A549 (cell line): ENCODE results near the gene CYP27B1. TPM values are rescaled to one million over a fixed set of nuclear protein-coding genes. Genes with fewer than 3 reads are reported as not detected.
A peak's percentile ranks its signal among the peaks of the same experiment; 100 is the strongest.

ENCODE experiments used
- ATAC-seq, 2 experiments: fragments of 200-7000 bp in 1 of 2; fragments of >200 bp in 1 of 2; cut with Nextera tagmentation in 1 of 2; cut with Tn5 transposase in 1 of 2; 3 replicates each; pipeline versions ENCODE4 v1.8.0 to v1.9.1; 2018 to 2020; ENCODE audit warnings: mild to moderate bottlenecking in 1 of 2, moderate library complexity in 1 of 2
- CTCF ChIA-PET: fragments of 300-600 bp; sonication (Branson Sonifier 250); formaldehyde crosslinking; extraction: SDS; loops from one replicate; lab custom pipeline; 2021; ENCODE audit warnings: antibody characterized with exemption, inconsistent platforms; lab: Yijun Ruan, JAX
- POLR2A ChIA-PET: fragments of 350-600 bp; formaldehyde crosslinking; extraction: SDS; loops from one replicate; lab custom pipeline; 2021; ENCODE audit warnings: antibody characterized with exemption, inconsistent platforms; lab: Yijun Ruan, JAX
- DNase-seq, 2 experiments: peaks; one replicate each; pipeline versions ENCODE4 v3.0.0 to v3.0.0-alpha.2; 2011 to 2016; ENCODE audit warnings: low read depth in 1 of 2, low spot score in 1 of 2
- FAIRE-seq: peaks from 2 replicates; lab custom pipeline; 2011; peaks lifted over from hg19 to GRCh38; lab: Jason Lieb, UNC
- H3K27ac ChIP-seq, 2 experiments: fragments of >200 bp; sonication (Bioruptor Twin); formaldehyde crosslinking; 3 replicates each; pipeline ENCODE4 v1.5.1; 2016 to 2017
- H3K4me1 ChIP-seq: fragments of >200 bp; sonication (Bioruptor Twin); formaldehyde crosslinking; 3 replicates; pipeline ENCODE4 v1.6.1; 2016
- H3K4me2 ChIP-seq: fragments of >200 bp; sonication (Bioruptor Twin); formaldehyde crosslinking; 3 replicates; pipeline ENCODE4 v1.6.1; 2016
- H3K4me3 ChIP-seq: fragments of >200 bp; sonication (Bioruptor Twin); formaldehyde crosslinking; 3 replicates; pipeline ENCODE4 v1.5.1; 2016
- H3K9me3 ChIP-seq: fragments of >200 bp; sonication (Bioruptor Twin); formaldehyde crosslinking; 3 replicates; pipeline ENCODE4 v1.6.1; 2016
- CHD4 ChIP-seq: fragments of 200-600 bp; sonication (generic); IDR thresholded peaks from 2 replicates; pipeline ENCODE4 v1.6.1; 2016; ENCODE audit warnings: antibody characterized with exemption, mild to moderate bottlenecking, borderline replicate concordance
- EHF ChIP-seq: fragments of 250-450 bp; sonication (Bioruptor Pico); IDR thresholded peaks from 2 replicates; pipeline ENCODE4 v1.5.0; 2020; ENCODE audit warnings: mild to moderate bottlenecking
- EHMT2 ChIP-seq: fragments of 200-600 bp; sonication (generic); IDR thresholded peaks from 2 replicates; pipeline ENCODE4 v1.6.1; 2016; ENCODE audit warnings: antibody characterized with exemption, low read depth, mild to moderate bottlenecking, moderate library complexity
- ELK1 ChIP-seq: fragments of 150-350 bp; IDR thresholded peaks from 2 replicates; pipeline ENCODE4 v1.6.1; 2014; ENCODE audit warnings: low read depth, mild to moderate bottlenecking, low read length
- ESRRA ChIP-seq: fragments of 150-350 bp; IDR thresholded peaks from 2 replicates; pipeline ENCODE4 v1.6.1; 2014; ENCODE audit warnings: mild to moderate bottlenecking, low read length, borderline replicate concordance
- FOSB ChIP-seq: fragments of 250-450 bp; sonication (Bioruptor Pico); IDR thresholded peaks from 2 replicates; pipeline ENCODE4 v1.5.0; 2020; ENCODE audit warnings: mild to moderate bottlenecking, moderate library complexity
- FOSL2 ChIP-seq, 2 experiments: fragments of 450-650 bp in 1 of 2; fragments of >200 bp in 1 of 2; sonication (Bioruptor Twin) in 1 of 2; formaldehyde crosslinking; IDR thresholded peaks; 2 replicates each; pipeline versions ENCODE4 v1.5.0 to v1.6.1; 2016 to 2020; ENCODE audit warnings: mild to moderate bottlenecking in 1 of 2, moderate library complexity in 1 of 2
- FOXS1 ChIP-seq: fragments of 250-450 bp; sonication (Bioruptor Pico); IDR thresholded peaks from 2 replicates; pipeline ENCODE4 v1.5.0; 2020; ENCODE audit warnings: mild to moderate bottlenecking, moderate library complexity
- GATA3 ChIP-seq: IDR thresholded peaks from 2 replicates; pipeline ENCODE4 v1.6.1; 2012; ENCODE audit warnings: borderline replicate concordance
- HEYL ChIP-seq: fragments of 250-450 bp; sonication (Bioruptor Pico); IDR thresholded peaks from 2 replicates; pipeline ENCODE4 v1.8.0; 2021; ENCODE audit warnings: mild to moderate bottlenecking, moderate library complexity
- HOXB5 ChIP-seq: fragments of 250-450 bp; sonication (Bioruptor Pico); IDR thresholded peaks from 2 replicates; pipeline ENCODE4 v1.5.0; 2020; ENCODE audit warnings: mild to moderate bottlenecking, moderate library complexity
- JUNB ChIP-seq: fragments of >200 bp; sonication (Bioruptor Twin); formaldehyde crosslinking; IDR thresholded peaks from 2 replicates; pipeline ENCODE4 v1.6.1; 2016
- KDM1A ChIP-seq: fragments of 200-600 bp; sonication (generic); IDR thresholded peaks from 2 replicates; pipeline ENCODE4 v1.6.1; 2016; ENCODE audit warnings: low read depth, mild to moderate bottlenecking
- MAFK ChIP-seq: fragments of 450-650 bp; IDR thresholded peaks from 2 replicates; pipeline ENCODE4 v1.6.1; 2014; ENCODE audit not compliant: partially characterized antibody
- MAX ChIP-seq: IDR thresholded peaks from 2 replicates; pipeline ENCODE4 v1.6.1; 2012
- NFE2L2 ChIP-seq: fragments of 150-350 bp; conservative IDR thresholded peaks from 2 replicates; pipeline ENCODE4 v1.6.1; 2014; ENCODE audit warnings: low read length
- PHF8 ChIP-seq: fragments of 200-600 bp; sonication (generic); IDR thresholded peaks from 2 replicates; pipeline ENCODE4 v1.6.1; 2016; ENCODE audit warnings: low read depth, mild to moderate bottlenecking, antibody characterized with exemption, moderate library complexity, borderline replicate concordance
- POLR2A ChIP-seq: IDR thresholded peaks from 2 replicates; pipeline ENCODE4 v1.6.1; 2012; ENCODE audit warnings: mild to moderate bottlenecking, low read length
- POLR2AphosphoS2 ChIP-seq: conservative IDR thresholded peaks from 2 replicates; pipeline ENCODE4 v1.6.1; 2012; ENCODE audit warnings: low read length, improper control_type of control experiment, inconsistent platforms
- RCOR1 ChIP-seq: fragments of 150-350 bp; IDR thresholded peaks from 2 replicates; pipeline ENCODE4 v1.6.1; 2014; ENCODE audit warnings: antibody characterized with exemption, low read length, low read depth
- REST ChIP-seq: fragments of 200-600 bp; sonication (generic); IDR thresholded peaks from 2 replicates; pipeline ENCODE4 v1.6.1; 2016; ENCODE audit warnings: antibody characterized with exemption, mild to moderate bottlenecking, moderate library complexity
- RFX5 ChIP-seq: fragments of 450-650 bp; IDR thresholded peaks from 2 replicates; pipeline ENCODE4 v1.7.1; 2014; ENCODE audit warnings: antibody characterized with exemption, mild to moderate bottlenecking, moderate library complexity
- SMC3 ChIP-seq: fragments of >200 bp; sonication (Bioruptor Twin); formaldehyde crosslinking; IDR thresholded peaks from 3 replicates; pipeline ENCODE4 v1.6.1; 2018; ENCODE audit warnings: inconsistent platforms
- SREBF2 ChIP-seq: fragments of 450-650 bp; IDR thresholded peaks from 2 replicates; pipeline ENCODE4 v1.6.1; 2014; ENCODE audit warnings: mild to moderate bottlenecking, moderate library complexity
- TP53 ChIP-seq: fragments of 250-450 bp; sonication (Bioruptor Pico); IDR thresholded peaks from 2 replicates; pipeline ENCODE4 v1.5.0; 2021; ENCODE audit warnings: mild to moderate bottlenecking, moderate library complexity
- WGBS: methylation state at CpG from one replicate; pipeline ENCODE4 v1.1.6; 2017; ENCODE audit errors: missing lambda C conversion rate; 5-methylcytosine and 5-hydroxymethylcytosine counted together
- polyA plus RNA-seq, 4 experiments: library from polyadenylated mRNA; depleted of rRNA in 3 of 4; stranded (reverse); fragments of >200 nt; fragmentation: RNase III in 1 of 4; extraction: RNeasy Plus Mini Kit Qiagen cat#74134 plus additional on column Dnase treatment in 1 of 4; gene quantifications; 2 replicates in 3 of 4; 3 replicates in 1 of 4; pipeline ENCODE4 v1.2.3, GENCODE V29; 2011 to 2017
- TF ChIP-seq, protein P1 (sequence below): fragments of 250-450 bp; sonication (Bioruptor Pico); IDR thresholded peaks from 2 replicates; pipeline ENCODE4 v1.5.0; 2020; ENCODE audit warnings: low read depth, mild to moderate bottlenecking, moderate library complexity
- TF ChIP-seq, protein P2 (sequence below): fragments of >200 bp; sonication (Bioruptor Twin); formaldehyde crosslinking; IDR thresholded peaks from 3 replicates; pipeline ENCODE4 v1.6.1; 2016
- TF ChIP-seq, protein P3 (sequence below): IDR thresholded peaks from 2 replicates; pipeline ENCODE4 v1.6.1; 2012; ENCODE audit warnings: low read depth, borderline replicate concordance

The CYP27B1 gene
- polyA plus RNA-seq, 2 of the 4 experiments (the other 2 are of a cell fraction): 1.9 to 2.3 TPM

DNA sequence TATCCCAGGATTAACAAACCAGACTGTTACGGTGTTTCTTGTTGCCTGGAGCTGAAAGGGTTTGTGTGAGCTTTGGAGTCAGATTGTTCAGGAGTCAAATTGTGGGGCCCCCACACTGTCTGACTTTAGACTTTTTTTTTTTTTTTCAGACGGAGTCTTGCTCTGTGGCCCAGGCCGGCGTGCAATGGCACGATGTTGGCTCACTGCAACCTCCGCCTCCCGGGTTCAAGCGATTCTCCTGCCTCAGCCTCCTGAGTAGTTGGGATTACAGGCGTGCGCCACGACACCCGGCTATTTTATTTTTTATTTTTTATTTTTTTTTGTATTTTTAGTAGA lies 16.6 kb upstream of the CYP27B1 start:
- TF ChIP-seq POLR2A (no peak), PHF8 (no peak), GATA3 (no peak), TP53 (CRISPR knock-in tag) (no peak), ESRRA (no peak), FOSB (no peak), KDM1A (no peak), MAFK (no peak), HEYL (no peak), EHF (CRISPR knock-in tag) (no peak), CHD4 (no peak), POLR2AphosphoS2 (no peak), SREBF2 (no peak)
- TF ChIP-seq, protein P1, sequence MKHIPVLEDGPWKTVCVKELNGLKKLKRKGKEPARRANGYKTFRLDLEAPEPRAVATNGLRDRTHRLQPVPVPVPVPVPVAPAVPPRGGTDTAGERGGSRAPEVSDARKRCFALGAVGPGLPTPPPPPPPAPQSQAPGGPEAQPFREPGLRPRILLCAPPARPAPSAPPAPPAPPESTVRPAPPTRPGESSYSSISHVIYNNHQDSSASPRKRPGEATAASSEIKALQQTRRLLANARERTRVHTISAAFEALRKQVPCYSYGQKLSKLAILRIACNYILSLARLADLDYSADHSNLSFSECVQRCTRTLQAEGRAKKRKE (CRISPR knock-in tag): no peak
- TF ChIP-seq, protein P2, sequence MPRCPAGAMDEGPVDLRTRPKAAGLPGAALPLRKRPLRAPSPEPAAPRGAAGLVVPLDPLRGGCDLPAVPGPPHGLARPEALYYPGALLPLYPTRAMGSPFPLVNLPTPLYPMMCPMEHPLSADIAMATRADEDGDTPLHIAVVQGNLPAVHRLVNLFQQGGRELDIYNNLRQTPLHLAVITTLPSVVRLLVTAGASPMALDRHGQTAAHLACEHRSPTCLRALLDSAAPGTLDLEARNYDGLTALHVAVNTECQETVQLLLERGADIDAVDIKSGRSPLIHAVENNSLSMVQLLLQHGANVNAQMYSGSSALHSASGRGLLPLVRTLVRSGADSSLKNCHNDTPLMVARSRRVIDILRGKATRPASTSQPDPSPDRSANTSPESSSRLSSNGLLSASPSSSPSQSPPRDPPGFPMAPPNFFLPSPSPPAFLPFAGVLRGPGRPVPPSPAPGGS: no peak
- TF ChIP-seq, all 56 proteins: peak for 0
- Histone ChIP-seq H3K4me2 (peak overlapping the region; percentile 74), H3K9me3 (no peaks in the 10 kb centered on the region), H3K27ac (peak overlapping the region; percentile 75 to 89; a peak in 5 of 6 replicates), H3K4me3 (peak overlapping the region; percentile 83), H3K4me1 (peaks cover 8% of the 10 kb centered on the region)
- ChIA-PET POLR2A (interaction anchor here (0.7 to 1.3 kb wide), 6 partner anchors 10 to 114 kb away, joined by 3 to 9 read pairs (median 4); partner anchors contain the start of genes EEF1AKMT3 and METTL1), CTCF (interaction anchor here (0.7 to 8.1 kb wide), 19 partner anchors 9 to 148 kb away, joined by 3 to 60 read pairs (median 6); partner anchors contain the start of genes CYP27B1, EEF1AKMT3 and METTL1)
- 67% methylated on average over 12 of the region's 12 CpGs for WGBS
- ATAC-seq (no peak), FAIRE-seq (no peak), DNase-seq (no peak)

DNA sequence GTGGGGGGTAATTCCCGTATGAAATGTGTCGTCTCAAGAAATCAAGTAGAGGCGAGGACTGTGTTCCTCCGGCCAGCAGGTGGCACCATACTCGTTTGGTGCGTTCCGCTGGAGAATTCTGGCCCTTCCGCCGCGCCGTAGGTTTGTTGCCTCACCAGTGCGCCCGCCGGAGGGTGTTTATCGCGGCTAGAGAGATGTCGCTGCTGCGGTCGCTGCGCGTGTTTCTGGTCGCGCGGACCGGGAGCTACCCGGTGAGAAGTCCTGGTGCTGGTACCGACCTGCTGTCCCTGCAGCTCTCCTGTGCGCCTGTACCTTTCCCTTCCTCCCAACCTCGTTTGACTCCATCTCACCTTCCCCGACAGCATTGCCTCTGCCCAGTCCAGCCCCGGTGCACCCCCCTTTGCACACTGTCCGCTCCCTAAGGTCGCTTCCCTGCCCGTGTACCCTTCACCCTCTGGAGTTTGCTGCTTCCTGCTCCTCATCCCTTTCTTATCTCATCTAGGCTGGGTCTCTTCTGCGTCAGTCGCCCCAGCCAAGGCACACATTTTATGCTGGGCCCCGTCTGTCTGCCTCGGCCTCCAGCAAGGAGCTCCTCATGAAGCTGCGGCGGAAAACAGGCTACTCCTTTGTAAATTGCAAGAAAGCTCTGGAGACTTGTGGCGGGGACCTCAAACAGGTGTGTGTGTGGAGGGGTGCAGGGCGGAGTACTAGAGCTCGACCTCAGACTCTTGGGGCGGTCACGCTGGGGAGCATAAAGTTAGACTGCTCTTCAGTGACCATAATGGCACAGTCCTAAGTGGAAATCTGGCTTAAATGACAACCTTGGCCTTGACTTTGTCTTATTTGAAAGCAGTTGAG lies 16.0 kb upstream of the CYP27B1 start, which contains the start of gene TSFM:
TSS of gene TSFM (plus strand) at position 180 of the 858 bp plus-strand sequence. CDS start at position 195, 15 bp downstream.
- Histone ChIP-seq H3K9me3 (no peaks in the 10 kb centered on the region), H3K4me1 (peaks cover 8% of the 10 kb centered on the region), H3K27ac (peak within 1 kb of the TSS; percentile 75 to 89), H3K4me3 (peak within 1 kb of the TSS; percentile 83), H3K4me2 (peak within 1 kb of the TSS; percentile 74)
- ChIA-PET POLR2A (interaction anchor here (0.7 to 1.3 kb wide), 7 partner anchors 9 to 114 kb away, joined by 3 to 9 read pairs (median 4); partner anchors contain the start of genes EEF1AKMT3 and METTL1), CTCF (interaction anchor here (0.6 to 8.1 kb wide), 29 partner anchors 8 to 148 kb away, joined by 3 to 60 read pairs (median 4); partner anchors contain the start of genes CYP27B1, EEF1AKMT3 and METTL1)
- peak; percentile 81 to 97 for DNase-seq
- under 1% methylated on average over 43 of the region's 45 CpGs for WGBS
- peak; percentile 89 to 94 for ATAC-seq
- FAIRE-seq: no peak
- TF ChIP-seq MAX (peak; percentile 95), CHD4 (no peak), KDM1A (no peak), RFX5 (no peak), MAFK (no peak), SMC3 (peak; percentile 45), HOXB5 (CRISPR knock-in tag) (no peak), FOSL2 (IDR thresholded peaks at IDR 0.05) (no peak), FOSL2 (CRISPR knock-in tag; IDR thresholded peaks at IDR 0.05) (no peak), JUNB (no peak), REST (no peak), EHMT2 (no peak), ESRRA (no peak), ELK1 (no peak), POLR2A (peak; percentile 83), RCOR1 (no peak), NFE2L2 (no peak), FOXS1 (CRISPR knock-in tag) (0 out of 2 replicates have a peak, but pooled peaks have one; percentile 12)
- TF ChIP-seq, protein P3, sequence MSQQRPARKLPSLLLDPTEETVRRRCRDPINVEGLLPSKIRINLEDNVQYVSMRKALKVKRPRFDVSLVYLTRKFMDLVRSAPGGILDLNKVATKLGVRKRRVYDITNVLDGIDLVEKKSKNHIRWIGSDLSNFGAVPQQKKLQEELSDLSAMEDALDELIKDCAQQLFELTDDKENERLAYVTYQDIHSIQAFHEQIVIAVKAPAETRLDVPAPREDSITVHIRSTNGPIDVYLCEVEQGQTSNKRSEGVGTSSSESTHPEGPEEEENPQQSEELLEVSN: no peak; the same call in 1 of the 2 replicates
